Posterior vena cava (tissue), 2 donors: Measurements from ENCODE around the gene ABCA13. TPM values are rescaled to one million over a fixed set of nuclear protein-coding genes. Genes with fewer than 3 reads are reported as not detected.
"Not testable (repeated sequence)": the region's sequence is repeated elsewhere in the genome, so short reads cannot be mapped to it uniquely, and the experiment has no call there.

Experiments used
- DNase-seq: peaks from one replicate; pipeline ENCODE4 v3.0.0-alpha.2; 2020; ENCODE audit warnings: low spot score
- intact Hi-C, 2 donors: fragments of 100-400 bp; cut with DNase I; formaldehyde crosslinking; loops; one replicate each; pipeline versions ENCODE4 v1.14.1 to v1.14.2; 2022 to 2023
- total RNA-seq, 2 donors: library from RNA; stranded (reverse); fragmentation: NEBNext Ultra II Directional; extraction: Animal tissue kit (Norgen Biotek cat#: 25700); gene quantifications; one replicate each; pipeline ENCODE4 v1.2.1, GENCODE V29; 2021
- donor health status: DM: yes; HTN: yes; CAD: no.
- donor health status: DM: yes; HTN: yes; CAD: no.

The ABCA13 gene
- total RNA-seq, 2 donors from 2014 or later = 0.10 to 0.19 TPM

DNA sequence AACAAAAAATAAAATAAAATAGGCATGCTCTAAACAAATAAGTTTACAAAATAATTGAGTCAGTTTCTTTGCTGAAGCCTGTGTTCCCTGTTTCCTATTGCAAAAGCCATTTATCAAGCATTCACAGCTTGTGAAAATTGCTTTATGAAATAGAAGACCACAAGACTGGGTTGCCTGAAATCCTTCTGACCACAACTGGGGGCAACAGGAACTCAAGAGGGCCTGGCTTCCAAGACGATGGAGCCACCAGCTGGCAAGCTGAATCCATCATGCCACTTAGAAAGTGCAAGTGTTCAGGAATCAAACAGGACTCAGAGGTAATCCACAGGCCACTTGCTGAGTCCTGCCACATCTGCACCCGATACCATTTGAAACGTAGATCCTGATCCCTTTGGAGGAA, 752 bp upstream of the ABCA13 start:
- intact Hi-C loops = no loop called here
- DNase-seq = no peak

DNA sequence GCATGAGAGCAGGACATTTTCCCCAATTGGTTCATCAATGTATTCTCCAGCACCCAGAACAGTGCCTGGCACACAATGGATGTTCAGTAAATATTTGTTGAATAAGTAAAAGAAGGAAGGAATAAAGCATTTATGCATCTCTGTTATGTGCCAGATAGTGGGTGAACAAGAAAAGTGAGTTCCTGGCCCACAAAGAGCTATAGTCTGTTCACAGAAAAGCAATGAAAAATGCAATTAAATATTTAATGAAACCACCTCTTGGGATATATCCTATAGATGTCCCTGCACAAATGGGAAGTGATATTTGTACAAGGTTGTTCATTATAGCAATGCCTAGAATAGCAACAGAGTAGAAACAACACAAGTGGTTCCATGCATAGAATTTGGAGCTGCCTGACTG, 2.1 kb downstream of the ABCA13 start:
- intact Hi-C loops = no loop called here

DNA sequence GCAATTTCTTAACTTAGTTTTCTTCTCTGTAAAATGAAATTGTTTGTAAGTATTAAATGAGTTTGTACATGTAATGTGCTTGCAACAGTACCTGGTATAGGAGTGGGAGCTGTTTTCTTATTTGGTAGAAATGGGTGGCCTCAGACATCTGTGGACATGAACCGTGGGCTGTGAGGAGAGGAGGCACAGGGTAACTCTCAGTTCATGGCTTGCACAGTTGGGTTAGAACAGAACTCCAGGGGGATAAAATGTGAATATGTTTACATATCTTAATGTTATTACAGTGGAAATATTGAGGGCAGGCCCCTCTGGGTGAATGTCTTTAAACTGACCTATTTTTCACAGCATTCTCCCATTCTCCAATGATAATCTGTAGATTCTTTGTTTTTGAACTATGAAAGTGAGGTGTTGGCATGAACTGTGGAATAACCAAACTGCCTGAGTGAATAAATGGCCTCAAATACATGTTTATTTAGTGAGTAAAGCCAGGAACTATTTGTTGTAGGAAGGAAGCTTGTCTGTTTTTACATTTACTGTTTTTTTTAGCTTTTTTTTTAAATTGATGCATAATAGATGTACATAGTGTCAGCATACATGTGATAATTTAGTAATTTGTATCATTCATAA, 2.6 kb downstream of the ABCA13 start:
- intact Hi-C loops = no loop called here
- DNase-seq = no peak

More for the DNA sequence above, 2.1 kb downstream of the ABCA13 start:
- no peak for DNase-seq

DNA sequence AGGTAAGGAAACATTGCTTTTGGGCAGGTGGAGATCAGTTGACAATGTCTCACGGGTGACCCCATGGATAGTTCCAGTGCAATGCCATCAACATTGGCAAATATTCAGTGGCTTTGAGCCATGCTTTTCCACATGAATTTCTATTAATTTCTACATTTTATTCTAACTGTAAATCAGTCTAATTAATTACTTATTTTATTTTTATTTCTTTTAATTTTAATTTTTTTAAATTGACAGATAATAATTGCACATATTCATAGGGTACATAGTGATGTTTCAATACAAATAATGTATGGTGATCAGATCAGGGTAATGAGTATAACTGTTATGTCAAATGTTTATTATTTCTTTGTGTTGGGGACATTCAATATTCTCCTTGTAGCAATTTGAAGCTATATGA, 3.8 kb downstream of the ABCA13 start:
- intact Hi-C loops = no loop called here

DNA sequence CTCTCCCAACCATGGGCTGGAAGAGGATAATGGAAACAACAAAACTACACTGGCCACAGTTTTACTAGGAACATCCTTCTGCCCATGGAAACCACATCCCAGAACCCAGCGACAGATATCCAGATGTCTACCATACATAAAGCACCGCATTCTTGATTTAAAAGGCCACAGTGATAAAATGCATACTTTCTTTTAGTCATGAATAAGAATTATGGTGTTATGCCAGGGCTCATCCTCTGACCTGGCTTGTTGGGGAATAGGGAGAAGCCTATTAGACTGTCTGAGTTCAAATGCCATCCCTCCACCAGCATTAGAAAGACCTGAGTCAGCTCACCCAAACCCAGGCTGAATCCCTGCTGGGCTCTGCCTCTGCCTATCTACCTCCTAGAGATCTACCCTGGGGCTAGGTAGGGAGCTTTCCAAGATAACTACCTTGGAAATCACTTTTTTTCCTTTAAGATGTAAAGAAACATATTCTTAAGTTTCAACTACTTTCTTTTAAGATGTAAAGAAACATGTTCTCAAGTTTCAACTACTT, 5.2 kb downstream of the ABCA13 start:
- intact Hi-C loops = no loop called here
- DNase-seq = no peak

More for the DNA sequence above, 3.8 kb downstream of the ABCA13 start:
- DNase-seq = no peak

DNA sequence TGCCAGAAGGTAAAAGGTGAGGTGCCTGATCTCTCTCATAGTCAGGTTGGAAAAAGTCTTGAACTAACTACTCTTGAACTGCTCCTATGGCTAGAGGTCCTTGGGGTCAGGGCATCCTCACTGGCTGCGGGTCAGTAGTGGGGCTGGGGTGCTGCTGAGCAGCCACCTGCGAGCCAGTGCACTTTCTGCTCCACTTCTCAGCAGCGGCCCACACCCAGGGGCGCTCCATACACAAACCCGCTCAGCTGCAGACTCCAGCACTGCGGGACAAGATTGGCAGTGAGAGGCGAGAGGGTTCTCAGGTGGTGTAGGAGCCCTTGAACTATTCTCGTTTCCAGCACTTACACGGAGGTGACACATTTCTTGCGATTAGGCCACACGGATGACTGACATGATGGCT, 6.0 kb downstream of the ABCA13 start:
- DNase-seq = no peak
- intact Hi-C loops = no loop called here

DNA sequence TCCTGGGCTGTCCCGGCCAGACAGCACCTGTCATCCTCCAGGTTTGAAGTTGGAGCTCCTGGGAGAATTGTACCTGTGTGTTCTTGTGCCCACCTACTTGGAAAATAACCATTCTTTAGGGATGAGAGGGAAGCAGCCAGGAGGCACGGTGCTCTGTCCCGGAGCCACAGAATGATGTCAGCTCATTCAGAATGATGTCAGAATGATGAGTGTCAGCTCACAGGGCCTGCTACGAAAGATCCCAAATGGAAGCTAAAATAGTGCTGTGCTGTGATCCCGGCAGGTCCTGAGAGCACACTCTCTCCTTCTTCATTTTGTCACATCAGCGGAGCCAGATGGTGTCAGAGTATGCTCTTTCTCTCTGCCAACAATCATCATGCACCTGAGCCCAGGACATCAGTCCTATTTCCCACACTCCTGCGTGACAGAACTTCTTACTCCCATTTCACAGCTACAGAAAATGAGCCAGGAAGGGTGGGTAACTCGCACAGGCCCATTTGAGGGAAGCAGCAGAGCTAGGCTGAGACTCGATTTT, 8.3 kb downstream of the ABCA13 start:
- intact Hi-C loops = no loop called here
- no peak for DNase-seq

DNA sequence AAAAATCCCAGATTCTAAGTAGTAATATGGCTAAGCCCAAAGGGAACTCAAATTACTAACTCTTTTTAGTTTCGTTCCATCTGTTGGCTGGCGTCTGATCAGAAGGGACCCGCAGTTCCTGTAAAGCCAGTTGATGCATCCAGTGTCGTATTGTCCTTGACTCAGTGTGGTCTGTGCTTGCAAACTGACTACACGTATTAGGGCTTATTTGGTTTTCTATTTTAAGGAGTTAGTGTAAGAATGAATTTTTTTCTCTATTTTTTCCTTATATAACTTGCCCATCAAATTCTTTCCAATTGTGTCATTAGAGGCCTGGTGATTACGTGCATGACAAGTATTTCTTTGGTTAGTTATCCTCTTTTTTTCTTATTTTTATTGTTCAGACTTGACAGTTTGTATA, 9.7 kb downstream of the ABCA13 start:
- intact Hi-C loops = no loop called here

DNA sequence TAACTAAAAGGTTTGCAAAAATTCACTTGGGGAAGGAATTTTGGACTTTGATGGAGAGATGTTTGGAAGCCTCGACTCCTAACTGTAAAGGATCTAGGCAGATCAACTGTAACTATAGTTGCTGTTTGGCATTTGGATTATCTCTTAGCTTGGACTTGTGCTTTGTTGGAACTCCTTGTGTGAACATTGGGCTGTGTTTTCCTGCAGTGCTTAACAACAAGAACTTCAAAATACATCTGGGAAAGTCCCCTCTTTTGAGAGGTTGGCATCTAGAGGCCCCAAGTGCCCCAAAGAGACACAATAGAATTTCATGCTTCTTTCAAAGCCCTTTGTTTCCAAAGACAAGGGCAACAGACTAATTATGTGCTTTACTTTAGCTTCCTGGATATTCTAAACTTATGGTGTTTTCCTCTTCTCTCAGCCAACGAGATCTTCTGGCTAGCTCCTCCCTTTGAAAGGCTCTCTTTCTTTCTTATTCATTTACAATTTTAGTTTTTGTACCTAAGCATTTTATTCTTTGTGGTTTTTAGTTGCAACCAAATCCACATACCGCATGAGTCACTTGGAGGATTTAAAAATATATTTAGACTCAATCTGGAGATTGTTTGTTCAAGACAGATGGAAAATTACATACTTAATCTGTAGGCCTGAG, 11.6 kb downstream of the ABCA13 start:
- intact Hi-C loops = no loop called here
- no peak for DNase-seq

More for the DNA sequence above, 9.7 kb downstream of the ABCA13 start:
- DNase-seq = no peak

DNA sequence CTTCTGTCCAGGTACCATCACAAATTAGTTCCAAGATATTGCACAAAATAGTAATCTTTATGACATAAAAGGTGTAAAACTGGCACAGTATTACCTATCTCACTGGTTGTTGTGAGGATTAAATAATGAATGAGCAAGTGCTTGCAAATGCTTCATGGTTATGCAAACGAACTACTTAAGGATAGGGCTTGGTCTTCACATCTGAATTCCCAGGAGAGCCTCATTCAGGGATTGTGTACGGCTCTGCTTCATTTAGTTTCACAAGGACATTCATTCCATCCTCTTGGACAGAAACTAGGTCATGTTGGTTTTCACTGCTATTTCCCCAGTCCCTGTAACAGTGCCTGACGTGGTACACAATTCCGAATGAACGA, 12.1 kb downstream of the ABCA13 start:
- no peak for DNase-seq

DNA sequence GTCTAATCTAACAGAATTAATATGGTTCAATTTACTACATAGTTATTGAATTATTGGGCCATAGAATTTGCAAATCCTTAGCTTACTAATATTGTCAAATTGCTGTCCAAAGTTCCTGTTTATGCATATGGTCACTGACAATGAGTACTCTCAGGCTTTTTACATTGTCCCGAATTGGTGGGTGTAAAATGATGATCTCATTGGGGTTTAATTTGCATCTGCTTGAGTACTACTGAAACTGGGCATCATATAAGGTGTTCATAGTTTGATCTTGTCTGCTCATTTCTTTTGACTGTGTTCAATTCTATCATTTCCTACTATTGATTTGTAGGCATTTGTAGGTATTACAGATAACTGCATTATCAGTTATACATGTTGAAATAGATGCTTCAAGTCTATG, 12.7 kb downstream of the ABCA13 start:
- intact Hi-C loops = no loop called here
- no peak for DNase-seq

More for the DNA sequence above, 12.1 kb downstream of the ABCA13 start:
- intact Hi-C loops = no loop called here

DNA sequence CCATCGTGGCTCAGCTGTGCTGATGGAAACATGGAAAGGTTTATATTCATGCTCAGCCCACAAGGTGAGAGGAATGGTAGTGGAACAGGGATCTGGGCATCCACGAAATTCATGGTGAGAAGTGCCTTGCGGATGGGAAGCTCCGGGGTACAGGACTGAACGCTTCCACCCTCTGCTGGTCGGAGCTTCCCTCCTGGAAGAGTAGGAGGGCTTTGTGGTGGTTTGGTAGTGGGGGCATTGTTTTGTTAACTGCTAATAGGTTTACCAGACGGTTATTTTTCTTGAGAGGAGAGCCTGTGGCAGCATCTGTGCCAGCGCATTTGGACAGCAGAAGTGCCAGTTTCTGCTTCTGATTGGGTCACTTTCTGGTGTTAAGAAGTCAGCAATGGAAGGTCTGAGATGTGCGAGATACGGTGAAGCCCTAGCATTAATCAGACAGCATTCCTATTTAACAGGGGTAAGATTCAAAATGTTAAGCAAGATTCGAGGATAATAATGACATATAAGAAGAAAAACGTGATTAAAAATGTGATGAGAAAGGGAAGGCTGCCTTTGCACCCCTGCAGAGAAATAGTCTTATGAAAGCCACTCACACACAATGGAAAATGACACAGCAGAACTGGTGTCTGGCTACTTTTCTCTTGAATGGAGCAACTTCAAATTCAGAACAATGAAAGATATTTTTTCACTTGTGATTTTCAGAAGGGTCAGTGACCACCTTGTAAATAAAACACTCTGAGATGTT, 17.7 kb downstream of the ABCA13 start:
- DNase-seq = no peak
- intact Hi-C loops = no loop called here

DNA sequence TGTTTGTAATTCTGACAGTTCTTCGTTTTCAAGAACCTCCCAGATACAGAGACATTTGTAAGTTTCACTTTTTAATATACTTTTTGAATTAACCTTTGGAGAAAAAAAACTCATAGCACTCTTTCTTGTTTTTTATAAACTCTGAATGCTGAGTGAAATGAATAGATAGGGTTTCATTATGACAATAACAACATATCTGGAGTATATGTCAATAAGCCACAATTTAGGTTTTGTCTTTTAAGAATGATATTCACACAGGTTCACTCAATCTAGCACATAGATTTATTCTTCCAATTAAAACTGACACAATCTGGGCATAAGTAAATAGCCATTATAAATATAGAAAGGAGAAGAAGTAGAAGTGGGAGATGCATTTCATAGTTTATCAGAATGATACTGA, 21.7 kb downstream of the ABCA13 start:
- intact Hi-C loops = no loop called here
- no peak for DNase-seq

DNA sequence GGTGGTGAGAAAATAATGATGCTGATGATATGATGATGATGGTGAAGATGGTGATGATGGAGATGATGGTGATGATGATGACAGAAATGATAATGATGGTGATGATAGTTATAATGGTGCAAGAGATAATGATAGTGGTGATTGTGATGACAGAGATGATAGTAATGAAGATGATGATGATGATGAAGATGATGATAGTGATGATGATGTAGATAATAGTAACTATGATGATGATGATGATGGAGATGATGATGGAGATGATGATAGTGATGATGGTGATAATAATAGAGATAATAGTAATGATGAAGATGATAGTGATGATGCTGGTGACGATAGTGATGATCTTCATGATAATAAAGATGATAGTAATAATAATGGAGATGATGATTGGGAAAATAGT, 22.2 kb downstream of the ABCA13 start:
- no peak for DNase-seq
- intact Hi-C loops = no loop called here

DNA sequence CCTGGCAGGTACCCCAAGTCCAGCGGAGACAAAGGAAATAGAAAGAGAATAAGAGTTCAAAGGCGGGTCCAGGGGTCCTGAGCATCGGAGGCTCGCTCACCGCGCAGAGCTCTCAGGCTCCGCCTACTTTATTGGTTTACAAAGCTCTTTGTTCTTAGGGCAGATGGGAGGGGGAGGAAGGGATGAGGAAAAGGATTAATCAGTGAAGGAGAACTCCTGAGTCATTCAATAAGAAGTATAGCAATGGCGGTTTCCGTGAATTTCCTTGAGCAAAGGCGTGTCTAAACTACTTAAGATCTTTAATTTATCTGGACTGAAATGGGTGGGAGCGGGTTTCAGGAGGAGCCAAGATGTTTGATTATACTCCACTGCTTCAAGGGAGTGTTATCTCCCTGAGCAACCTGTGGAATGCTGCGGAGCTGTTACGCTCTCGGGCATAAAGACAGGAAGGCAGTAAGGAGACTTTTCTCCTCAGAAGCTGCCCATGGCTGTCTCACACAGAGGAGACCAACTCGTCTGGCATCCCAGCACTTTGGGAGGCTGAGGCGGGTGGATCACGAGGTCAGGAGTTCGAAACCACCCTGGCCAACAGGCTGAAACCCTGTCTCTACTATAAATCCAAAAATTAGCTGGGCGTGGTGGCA, 29.8 kb downstream of the ABCA13 start:
- intact Hi-C loops, DNase-seq: not testable (repeated sequence)

DNA sequence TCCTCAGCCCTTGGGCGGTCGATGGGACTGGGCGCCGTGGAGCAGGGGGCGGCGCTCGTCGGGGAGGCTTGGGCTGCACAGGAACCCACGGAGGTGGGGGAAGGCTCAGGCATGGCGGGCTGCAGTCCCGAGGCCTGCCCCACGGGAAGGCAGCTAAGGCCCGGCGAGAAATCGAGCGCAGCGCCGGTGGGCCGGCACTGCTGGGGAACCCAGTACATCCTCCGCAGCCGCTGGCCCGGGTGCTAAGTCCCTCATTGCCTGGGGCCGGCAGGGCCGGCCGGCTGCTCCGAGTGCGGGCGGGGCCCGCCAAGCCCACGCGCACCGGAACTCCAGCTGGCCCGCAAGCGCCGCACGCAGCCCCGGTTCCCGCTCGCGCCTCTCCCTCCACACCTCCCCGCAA, 31.7 kb downstream of the ABCA13 start:
- peak; percentile 42 for DNase-seq
- intact Hi-C loops = not testable (repeated sequence)

DNA sequence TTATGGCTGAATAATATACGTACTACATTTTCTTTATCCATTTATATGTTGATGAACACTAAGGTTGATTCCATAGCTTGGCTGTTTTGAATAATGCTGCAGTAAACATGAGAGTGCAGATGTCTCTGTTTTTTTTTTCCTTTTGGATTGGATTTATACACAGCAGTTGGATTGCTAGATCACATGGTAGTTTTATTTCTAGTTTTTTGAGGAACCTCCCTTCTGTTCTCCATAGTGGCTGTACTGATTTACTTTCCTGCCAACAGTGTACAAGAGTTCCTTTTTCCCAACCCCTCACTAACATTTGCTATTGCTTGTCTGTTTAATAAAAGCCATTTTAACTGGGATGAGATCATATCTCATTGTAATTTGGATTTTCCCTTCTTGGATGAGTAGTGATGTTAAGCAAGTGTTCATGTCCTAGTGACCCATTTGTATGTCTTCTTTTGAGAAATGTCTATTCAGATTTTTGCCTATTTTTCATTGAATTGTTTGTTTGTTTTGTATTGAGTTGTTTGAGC, 36.0 kb downstream of the ABCA13 start:
- no peak for DNase-seq
- intact Hi-C loops = no loop called here

DNA sequence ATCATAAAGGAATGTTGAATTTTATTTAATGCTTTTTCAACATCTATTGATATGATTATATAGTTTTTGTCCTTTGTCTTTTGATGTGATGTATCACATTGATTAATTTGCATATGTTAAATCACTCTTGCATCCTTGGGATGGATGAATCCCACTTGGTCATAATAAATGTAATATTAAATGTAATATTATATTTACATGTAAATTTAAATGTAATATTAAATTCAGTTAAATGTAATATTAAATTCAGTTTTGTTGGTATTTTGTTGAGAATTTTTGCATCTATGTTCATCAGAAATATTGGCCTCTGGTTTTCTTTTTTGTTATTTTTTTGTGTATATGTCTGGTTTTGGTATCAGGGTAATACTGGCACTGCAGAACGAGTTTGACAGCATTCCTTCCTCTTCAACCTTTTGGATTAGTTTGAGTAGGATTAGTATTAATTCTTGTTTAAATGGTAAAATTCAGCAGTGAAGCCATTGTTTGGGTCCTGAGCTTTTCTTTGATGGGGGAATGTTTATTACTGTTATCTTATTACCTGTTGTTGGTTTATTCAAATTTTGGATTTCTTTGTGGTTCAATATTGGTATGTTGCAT, 37.8 kb downstream of the ABCA13 start:
- intact Hi-C loops = no loop called here
- no peak for DNase-seq

DNA sequence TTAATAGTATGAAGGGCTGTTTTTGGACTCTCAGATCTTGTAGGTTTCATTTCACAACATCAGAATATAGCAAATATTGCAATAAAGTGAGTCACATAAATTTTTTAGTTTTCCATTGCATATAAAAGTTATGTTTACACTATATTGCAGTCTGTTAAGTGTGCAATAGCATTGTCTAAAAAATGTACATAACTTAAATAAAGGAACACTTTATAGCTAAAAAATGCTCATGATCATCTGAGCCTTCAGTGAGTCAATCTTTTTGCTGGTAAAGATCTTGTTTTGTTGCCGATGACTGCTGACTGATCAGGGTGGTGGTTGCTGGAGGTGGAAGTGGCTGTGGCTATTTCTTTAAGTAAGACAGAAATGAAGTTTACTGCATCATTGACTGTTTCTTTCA, 42.0 kb downstream of the ABCA13 start:
- DNase-seq = no peak
- intact Hi-C loops = no loop called here
